Panc1 (cell line): ENCODE measurements around the gene TBXAS1. TPM values are rescaled to one million over a fixed set of nuclear protein-coding genes. Genes with fewer than 3 reads are reported as not detected.

Experiments used
- ATAC-seq: fragments of 200-7000 bp; cut with Tn5 transposase; 2 replicates; pipeline ENCODE4 v1.9.1; 2020; ENCODE audit warnings: mild to moderate bottlenecking, moderate library complexity
- BruUV-seq: library from RNA; stranded (reverse); fragments of 400-500 nt; replicated peaks from 2 replicates; lab custom pipeline; 2021; lab: Mats Ljungman, UMichigan
- CTCF ChIA-PET: fragments of 300-600 bp; sonication (Branson Sonifier 250); formaldehyde crosslinking; loops from one replicate; lab custom pipeline; 2022; ENCODE audit warnings: antibody characterized with exemption; lab: Charles Lee
- POLR2A ChIA-PET: fragments of 300-600 bp; sonication (Branson Sonifier 250); formaldehyde crosslinking; loops from one replicate; lab custom pipeline; 2022; ENCODE audit warnings: antibody characterized with exemption; lab: Charles Lee
- DNase-seq: peaks from one replicate; pipeline ENCODE4 v3.0.0-alpha.2; 2010; ENCODE audit warnings: low read depth, low spot score
- H3K27ac ChIP-seq: 2 replicates; pipeline ENCODE4 v1.5.1; 2011; ENCODE audit warnings: mild to moderate bottlenecking, low read length, inconsistent platforms
- H3K27me3 ChIP-seq: fragments of 200-500 bp; sonication (Bioruptor generic); 2 replicates; pipeline ENCODE4 v1.6.0; 2014; ENCODE audit warnings: low read length, inconsistent platforms; ENCODE audit not compliant: control insufficient read depth, insufficient read depth
- H3K36me3 ChIP-seq: fragments of 200-500 bp; sonication (Bioruptor generic); 2 replicates; pipeline ENCODE4 v1.5.1; 2014; ENCODE audit warnings: inconsistent platforms, mild to moderate bottlenecking, low read length, moderate library complexity; ENCODE audit not compliant: control insufficient read depth, insufficient read depth
- H3K4me1 ChIP-seq: 2 replicates; pipeline ENCODE4 v1.5.1; 2011; ENCODE audit warnings: inconsistent platforms, mild to moderate bottlenecking, low read length, moderate library complexity; ENCODE audit not compliant: control insufficient read depth, insufficient read depth
- H3K4me3 ChIP-seq, 2 experiments: 2 replicates each; pipeline ENCODE4 v1.5.1; 2011 to 2012; ENCODE audit warnings: low read depth in 2 of 2, low read length in 2 of 2, mild to moderate bottlenecking in 2 of 2, inconsistent platforms in 1 of 2, moderate library complexity in 1 of 2
- H3K9me3 ChIP-seq: fragments of 200-500 bp; sonication (Bioruptor generic); 2 replicates; pipeline ENCODE4 v1.5.1; 2014; ENCODE audit warnings: low read depth, mild to moderate bottlenecking, inconsistent platforms, low read length, moderate library complexity; ENCODE audit not compliant: control insufficient read depth, insufficient read depth
- POLR2AphosphoS5 ChIP-seq: IDR thresholded peaks from 2 replicates; pipeline ENCODE4 v1.6.1; 2012; ENCODE audit warnings: mild to moderate bottlenecking, low read depth, low read length, moderate library complexity
- SIN3A ChIP-seq: IDR thresholded peaks from 2 replicates; pipeline ENCODE4 v1.6.1; 2012; ENCODE audit warnings: low read depth, mild to moderate bottlenecking, low read length, moderate library complexity, borderline replicate concordance; ENCODE audit not compliant: insufficient read depth
- TCF7L2 ChIP-seq: IDR thresholded peaks from 2 replicates; pipeline ENCODE4 v1.6.1; 2011; ENCODE audit warnings: mild to moderate bottlenecking, low read depth, low read length, inconsistent platforms
- in situ Hi-C: cut with HindIII; loops from 2 replicates; pipeline ENCODE4 v1.10.0; 2016; ENCODE audit warnings: low sequenced_read_pairs, low pct_unique_long_range_greater_than_20kb
- intact Hi-C: fragments of 100-400 bp; cut with micrococcal nuclease; formaldehyde crosslinking; loops from one replicate; pipeline ENCODE4 v1.10.0; 2022; ENCODE audit not compliant: unreplicated experiment
- total RNA-seq: library from RNA; stranded (reverse); gene quantifications from one replicate; pipeline ENCODE4 v1.2.1, GENCODE V29; 2021; ENCODE audit not compliant: unreplicated experiment
- TF ChIP-seq, protein P1 (sequence below), 2 experiments: IDR thresholded peaks; 2 replicates each; pipeline ENCODE4 v1.6.1; 2011 to 2012; ENCODE audit warnings: low read depth in 2 of 2, control low read depth in 1 of 2, low read length in 1 of 2, mild to moderate bottlenecking in 1 of 2, moderate library complexity in 1 of 2; ENCODE audit not compliant: insufficient read depth in 1 of 2
- TF ChIP-seq, protein P2 (sequence below): fragments of 450-650 bp; IDR thresholded peaks from 2 replicates; pipeline ENCODE4 v1.5.1; 2017; ENCODE audit warnings: mild to moderate bottlenecking

Gene TBXAS1
- total RNA-seq, 1 experiment from 2014 or later: 4.4 TPM

DNA sequence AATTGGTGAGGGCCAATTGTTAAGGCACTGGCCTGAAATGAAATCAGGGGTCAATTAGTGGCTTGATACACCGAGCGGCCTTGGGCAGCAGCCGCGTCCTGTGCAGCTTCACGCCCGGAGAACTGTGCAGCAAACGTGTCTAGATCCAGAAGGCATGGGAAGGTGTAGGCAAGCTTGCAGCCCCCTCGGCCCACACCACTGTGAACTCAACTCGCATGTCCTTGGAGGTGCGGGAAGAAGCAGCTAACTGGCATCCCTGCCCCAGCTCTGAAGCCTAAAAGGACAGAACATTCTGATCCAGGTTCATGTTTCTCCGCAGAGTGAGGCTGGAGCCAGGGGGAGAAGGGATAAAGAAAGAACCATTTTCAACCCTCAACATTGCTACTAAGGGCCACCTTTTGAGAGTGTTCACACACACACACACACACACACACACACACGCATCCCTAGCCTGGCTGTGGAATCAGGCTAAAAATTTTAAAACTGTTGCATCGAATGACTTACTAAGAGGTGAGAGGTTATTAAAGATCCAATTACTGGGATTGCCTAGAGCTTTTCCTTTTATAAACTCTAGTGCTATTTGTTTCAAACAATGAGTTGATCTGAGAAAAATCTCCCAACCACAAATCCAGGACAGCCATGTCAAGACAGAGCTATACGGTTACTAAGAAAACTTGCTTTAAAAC lies 129.7 kb downstream of the TBXAS1 start:
- Histone ChIP-seq H3K9me3 (no peaks in the 10 kb centered on the region), H3K4me1 (no peaks in the 10 kb centered on the region), H3K4me3 (no peak overlapping the region), H3K27ac (no peak overlapping the region), H3K27me3 (no peaks in the 10 kb centered on the region), H3K36me3 (no peaks in the 10 kb centered on the region)
- ATAC-seq (no peak), DNase-seq (no peak)
- ChIA-PET CTCF (no interaction called here), POLR2A (no interaction called here)
- TF ChIP-seq SIN3A (no peak), POLR2AphosphoS5 (no peak), TCF7L2 (no peak)
- TF ChIP-seq, protein P1, sequence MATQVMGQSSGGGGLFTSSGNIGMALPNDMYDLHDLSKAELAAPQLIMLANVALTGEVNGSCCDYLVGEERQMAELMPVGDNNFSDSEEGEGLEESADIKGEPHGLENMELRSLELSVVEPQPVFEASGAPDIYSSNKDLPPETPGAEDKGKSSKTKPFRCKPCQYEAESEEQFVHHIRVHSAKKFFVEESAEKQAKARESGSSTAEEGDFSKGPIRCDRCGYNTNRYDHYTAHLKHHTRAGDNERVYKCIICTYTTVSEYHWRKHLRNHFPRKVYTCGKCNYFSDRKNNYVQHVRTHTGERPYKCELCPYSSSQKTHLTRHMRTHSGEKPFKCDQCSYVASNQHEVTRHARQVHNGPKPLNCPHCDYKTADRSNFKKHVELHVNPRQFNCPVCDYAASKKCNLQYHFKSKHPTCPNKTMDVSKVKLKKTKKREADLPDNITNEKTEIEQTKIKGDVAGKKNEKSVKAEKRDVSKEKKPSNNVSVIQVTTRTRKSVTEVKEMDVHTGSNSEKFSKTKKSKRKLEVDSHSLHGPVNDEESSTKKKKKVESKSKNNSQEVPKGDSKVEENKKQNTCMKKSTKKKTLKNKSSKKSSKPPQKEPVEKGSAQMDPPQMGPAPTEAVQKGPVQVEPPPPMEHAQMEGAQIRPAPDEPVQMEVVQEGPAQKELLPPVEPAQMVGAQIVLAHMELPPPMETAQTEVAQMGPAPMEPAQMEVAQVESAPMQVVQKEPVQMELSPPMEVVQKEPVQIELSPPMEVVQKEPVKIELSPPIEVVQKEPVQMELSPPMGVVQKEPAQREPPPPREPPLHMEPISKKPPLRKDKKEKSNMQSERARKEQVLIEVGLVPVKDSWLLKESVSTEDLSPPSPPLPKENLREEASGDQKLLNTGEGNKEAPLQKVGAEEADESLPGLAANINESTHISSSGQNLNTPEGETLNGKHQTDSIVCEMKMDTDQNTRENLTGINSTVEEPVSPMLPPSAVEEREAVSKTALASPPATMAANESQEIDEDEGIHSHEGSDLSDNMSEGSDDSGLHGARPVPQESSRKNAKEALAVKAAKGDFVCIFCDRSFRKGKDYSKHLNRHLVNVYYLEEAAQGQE (IDR thresholded peaks at IDR 0.05; ENCODE audit: insufficient read depth in 1 of 2, low read depth in 2 of 2, low read length in 1 of 2): no peak
- TF ChIP-seq, protein P2, sequence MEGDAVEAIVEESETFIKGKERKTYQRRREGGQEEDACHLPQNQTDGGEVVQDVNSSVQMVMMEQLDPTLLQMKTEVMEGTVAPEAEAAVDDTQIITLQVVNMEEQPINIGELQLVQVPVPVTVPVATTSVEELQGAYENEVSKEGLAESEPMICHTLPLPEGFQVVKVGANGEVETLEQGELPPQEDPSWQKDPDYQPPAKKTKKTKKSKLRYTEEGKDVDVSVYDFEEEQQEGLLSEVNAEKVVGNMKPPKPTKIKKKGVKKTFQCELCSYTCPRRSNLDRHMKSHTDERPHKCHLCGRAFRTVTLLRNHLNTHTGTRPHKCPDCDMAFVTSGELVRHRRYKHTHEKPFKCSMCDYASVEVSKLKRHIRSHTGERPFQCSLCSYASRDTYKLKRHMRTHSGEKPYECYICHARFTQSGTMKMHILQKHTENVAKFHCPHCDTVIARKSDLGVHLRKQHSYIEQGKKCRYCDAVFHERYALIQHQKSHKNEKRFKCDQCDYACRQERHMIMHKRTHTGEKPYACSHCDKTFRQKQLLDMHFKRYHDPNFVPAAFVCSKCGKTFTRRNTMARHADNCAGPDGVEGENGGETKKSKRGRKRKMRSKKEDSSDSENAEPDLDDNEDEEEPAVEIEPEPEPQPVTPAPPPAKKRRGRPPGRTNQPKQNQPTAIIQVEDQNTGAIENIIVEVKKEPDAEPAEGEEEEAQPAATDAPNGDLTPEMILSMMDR: no peak
- no TSS peak for BruUV-seq
- intact Hi-C loops: no loop called here
- in situ Hi-C loops: no loop called here

DNA sequence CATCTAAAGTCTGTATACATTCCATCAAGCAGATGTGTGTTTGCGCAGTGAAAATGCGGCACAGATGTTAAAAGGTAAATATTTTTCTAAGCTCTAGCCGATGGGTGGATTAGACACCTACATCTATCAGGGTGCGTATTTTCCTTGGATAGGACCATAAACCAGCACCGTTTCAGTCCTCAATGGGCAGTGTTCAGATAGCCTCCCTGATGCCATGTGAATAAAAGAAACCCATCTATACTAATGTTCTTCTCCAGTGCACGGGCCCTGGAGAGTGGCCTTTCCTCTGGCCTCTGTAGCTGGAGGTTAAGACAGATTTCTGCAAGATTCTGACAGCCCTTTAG lies 130.2 kb downstream of the TBXAS1 start:
- no peak overlapping the region for H3K4me3 ChIP-seq
- BruUV-seq: no TSS peak
- ChIA-PET POLR2A (no interaction called here), CTCF (no interaction called here)
- TF ChIP-seq, protein P1 (IDR thresholded peaks at IDR 0.05; ENCODE audit: insufficient read depth in 1 of 2, low read depth in 2 of 2, low read length in 1 of 2): no peak
- no peak for TF ChIP-seq TCF7L2
- no peak for TF ChIP-seq POLR2AphosphoS5
- TF ChIP-seq, protein P2: no peak
- no peak for TF ChIP-seq SIN3A
- ATAC-seq: no peak
- no peak for DNase-seq
- intact Hi-C loops: no loop called here
- no peaks in the 10 kb centered on the region for H3K9me3 ChIP-seq
- H3K27ac ChIP-seq: no peak overlapping the region
- no peaks in the 10 kb centered on the region for H3K36me3 ChIP-seq
- in situ Hi-C loops: no loop called here
- no peaks in the 10 kb centered on the region for H3K4me1 ChIP-seq
- no peaks in the 10 kb centered on the region for H3K27me3 ChIP-seq
